PC-3 (cell line): ENCODE measurements around the gene PRODH.
"Not testable (repeated sequence)": the region's sequence is repeated elsewhere in the genome, so short reads cannot be mapped to it uniquely, and the experiment has no call there.

Source experiments
- CTCF ChIP-seq: fragments of 300-600 bp; sonication (generic); conservative IDR thresholded peaks from 2 replicates; pipeline ENCODE4 v1.5.1; 2017; ENCODE audit warnings: antibody characterized with exemption, low read depth, mild to moderate bottlenecking, low read length
- EZH2 ChIP-seq: fragments of 300-600 bp; sonication (generic); IDR thresholded peaks from one replicate; pipeline ENCODE4 v1.6.1; 2017; ENCODE audit warnings: antibody characterized with exemption, mild to moderate bottlenecking, low read length; ENCODE audit not compliant: unreplicated experiment
- EZH2phosphoT487 ChIP-seq: fragments of 300-600 bp; sonication (generic); IDR thresholded peaks from 2 replicates; pipeline ENCODE4 v1.6.1; 2018; ENCODE audit warnings: mild to moderate bottlenecking, antibody characterized with exemption, low read length, borderline replicate concordance

- TF ChIP-seq CTCF, EZH2phosphoT487, EZH2: not testable (repeated sequence)
Measured at GRCh38 chr22:18938691-18939090, 2.6 kb upstream of the PRODH start.
